Subcutaneous adipose tissue (tissue), 4 donors: Measurements from ENCODE around the gene ZC3H8. TPM values are rescaled to one million over a fixed set of nuclear protein-coding genes. Genes with fewer than 3 reads are reported as not detected.

Experiments
- total RNA-seq, 4 donors: library from RNA; depleted of rRNA; stranded (reverse); fragments of >200 nt; gene quantifications; one replicate each; pipeline ENCODE4 v1.1.0, GENCODE V29; 2016
- TF ChIP-seq, protein P1 (sequence below): fragments of 450-650 bp; IDR thresholded peaks from one replicate; pipeline ENCODE4 v1.5.1; 2016; ENCODE audit warnings: low read depth, mild to moderate bottlenecking, control low read depth, antibody characterized with exemption, moderate library complexity

ZC3H8 gene
- total RNA-seq, 4 donors from 2014 or later, result 4.7 to 24.0 (median 21.5) TPM

DNA sequence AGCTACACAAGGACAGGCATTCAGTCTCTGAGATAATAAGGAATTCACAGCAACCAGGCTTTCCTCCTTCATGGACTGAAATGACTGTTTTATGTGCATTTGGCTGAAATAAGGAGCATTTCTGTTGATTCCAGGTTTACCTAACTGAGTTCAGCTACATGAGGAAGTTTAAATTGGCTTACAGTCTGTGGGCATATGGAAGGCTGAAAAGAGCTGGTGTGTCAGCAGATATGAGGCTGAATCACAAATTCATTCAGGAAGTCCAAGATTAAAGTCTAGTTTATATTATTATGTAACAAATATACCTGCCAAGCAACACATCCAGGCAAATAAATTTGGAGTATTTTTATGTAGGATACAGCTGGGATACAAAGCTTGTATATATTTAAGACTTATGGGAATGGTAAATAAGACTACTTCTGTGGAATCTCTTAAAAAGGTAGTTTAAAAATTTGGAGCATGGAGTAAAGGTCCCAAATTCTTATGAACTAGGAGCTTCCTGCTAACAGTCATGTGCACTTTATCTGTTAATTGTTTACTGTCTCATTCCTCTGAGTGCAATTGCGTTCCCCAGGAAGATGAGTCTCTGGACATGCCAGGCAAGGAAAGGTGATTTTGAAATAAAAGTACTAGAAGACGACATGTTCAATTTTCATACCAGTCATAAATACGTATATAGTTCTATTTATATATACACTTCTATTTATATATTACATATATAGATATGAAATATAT, 53.0 kb downstream of the ZC3H8 start:
- TF ChIP-seq, protein P1, sequence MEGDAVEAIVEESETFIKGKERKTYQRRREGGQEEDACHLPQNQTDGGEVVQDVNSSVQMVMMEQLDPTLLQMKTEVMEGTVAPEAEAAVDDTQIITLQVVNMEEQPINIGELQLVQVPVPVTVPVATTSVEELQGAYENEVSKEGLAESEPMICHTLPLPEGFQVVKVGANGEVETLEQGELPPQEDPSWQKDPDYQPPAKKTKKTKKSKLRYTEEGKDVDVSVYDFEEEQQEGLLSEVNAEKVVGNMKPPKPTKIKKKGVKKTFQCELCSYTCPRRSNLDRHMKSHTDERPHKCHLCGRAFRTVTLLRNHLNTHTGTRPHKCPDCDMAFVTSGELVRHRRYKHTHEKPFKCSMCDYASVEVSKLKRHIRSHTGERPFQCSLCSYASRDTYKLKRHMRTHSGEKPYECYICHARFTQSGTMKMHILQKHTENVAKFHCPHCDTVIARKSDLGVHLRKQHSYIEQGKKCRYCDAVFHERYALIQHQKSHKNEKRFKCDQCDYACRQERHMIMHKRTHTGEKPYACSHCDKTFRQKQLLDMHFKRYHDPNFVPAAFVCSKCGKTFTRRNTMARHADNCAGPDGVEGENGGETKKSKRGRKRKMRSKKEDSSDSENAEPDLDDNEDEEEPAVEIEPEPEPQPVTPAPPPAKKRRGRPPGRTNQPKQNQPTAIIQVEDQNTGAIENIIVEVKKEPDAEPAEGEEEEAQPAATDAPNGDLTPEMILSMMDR, result no peak

DNA sequence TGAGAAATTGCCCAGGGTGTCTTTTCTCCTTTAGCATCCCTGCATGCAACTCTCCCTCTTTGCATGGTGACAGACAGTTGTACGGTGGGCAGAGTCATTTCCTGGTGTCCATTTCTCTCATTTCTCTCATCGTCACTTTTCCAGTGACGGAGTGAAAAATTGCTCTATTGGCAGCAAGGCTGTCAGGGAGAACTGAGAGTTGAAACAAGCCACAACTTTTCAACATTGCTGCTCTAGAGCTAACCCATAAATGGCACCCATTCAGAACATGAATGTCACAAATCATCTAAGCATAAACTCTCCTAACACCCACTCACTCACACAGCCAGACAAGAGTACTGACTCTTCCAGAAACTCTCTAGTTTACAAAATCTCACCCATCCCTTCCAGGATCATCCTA, 55.7 kb downstream of the ZC3H8 start:
- TF ChIP-seq, protein P1, result no peak

DNA sequence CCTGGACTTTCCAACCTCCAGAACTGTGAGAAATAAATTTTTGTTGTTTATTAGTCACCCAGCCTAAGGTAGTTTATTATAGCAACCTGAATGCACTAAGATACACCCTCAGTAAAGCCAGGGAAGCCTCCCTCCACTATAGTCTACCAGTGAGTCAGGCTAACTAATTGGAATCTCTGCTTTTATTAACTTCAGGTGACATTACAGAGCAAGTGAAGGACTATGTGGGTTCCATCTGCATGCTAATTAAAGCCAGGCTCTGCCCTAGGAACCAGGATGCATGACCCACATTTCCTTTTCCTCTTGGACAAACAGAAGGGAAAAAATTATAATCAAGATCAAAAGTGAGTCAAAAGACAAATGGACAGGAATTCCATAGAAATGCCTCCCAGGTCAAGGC, 56.1 kb downstream of the ZC3H8 start:
- TF ChIP-seq, protein P1, result no peak

DNA sequence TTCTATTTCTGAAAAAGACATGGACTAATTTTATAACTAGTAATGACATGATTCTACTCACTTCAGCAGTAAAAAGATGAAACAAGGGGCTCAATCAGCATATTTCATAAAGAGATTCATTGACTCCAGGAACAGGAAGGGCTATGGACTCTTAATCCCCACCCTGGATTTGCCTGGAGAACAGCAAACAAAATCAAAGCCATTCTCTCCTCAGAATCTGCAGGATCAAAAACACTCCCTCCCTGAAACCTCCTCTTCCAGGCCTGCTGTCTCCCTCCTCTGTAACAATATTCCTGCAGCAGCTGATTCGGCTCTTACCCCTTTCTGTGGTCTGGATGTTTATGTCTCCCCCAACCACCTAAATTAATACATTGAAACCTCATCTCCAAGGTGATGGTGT, 57.0 kb downstream of the ZC3H8 start:
- TF ChIP-seq, protein P1, result no peak

DNA sequence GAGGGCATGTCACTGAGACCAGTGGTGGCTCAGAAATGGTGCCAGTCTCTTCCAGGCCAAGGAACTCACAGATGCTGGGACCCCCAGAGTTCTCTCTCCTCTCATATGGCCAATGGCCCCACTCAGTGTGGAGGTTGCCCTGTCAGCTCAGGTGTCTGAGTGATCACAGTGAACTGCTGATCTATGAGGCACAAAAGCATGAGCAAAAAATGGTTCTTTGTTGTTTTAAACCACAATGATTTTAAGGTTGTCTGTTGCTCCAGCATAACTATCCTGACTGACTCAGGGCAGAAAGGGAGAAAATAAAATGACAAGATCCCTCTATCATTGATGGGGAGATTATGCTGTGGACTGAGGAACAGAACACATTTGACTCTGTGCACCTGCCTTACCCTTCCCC, 58.9 kb downstream of the ZC3H8 start:
- TF ChIP-seq, protein P1, result no peak

DNA sequence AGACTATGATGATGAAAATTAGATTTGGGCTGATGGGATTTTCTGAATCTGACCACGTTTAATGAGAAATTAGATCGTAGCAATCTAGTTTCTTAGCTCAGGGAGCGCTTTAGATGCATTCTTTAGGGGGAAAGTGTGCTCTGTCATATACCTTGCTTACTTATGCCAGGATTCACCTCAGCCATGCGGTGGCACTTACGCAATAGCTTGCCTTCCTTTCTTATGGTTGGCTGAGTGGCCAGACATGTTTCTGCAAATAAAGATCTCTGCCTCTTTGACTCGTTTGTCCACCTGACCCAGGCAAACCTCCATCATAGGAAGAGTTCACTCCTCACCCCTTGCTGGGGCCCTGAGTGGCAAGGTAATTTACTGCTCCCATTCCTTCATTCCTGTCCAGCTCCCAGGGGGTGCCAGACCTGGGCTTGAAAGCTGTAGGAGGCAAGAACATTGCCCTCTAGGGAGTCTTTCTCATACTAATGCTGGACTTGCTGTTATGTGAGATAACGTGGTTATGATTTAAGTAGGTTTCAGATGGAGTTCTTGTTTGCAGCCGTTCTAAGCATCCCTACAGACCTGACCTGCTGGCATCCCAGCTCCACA, 59.6 kb downstream of the ZC3H8 start:
- TF ChIP-seq, protein P1, result no peak

DNA sequence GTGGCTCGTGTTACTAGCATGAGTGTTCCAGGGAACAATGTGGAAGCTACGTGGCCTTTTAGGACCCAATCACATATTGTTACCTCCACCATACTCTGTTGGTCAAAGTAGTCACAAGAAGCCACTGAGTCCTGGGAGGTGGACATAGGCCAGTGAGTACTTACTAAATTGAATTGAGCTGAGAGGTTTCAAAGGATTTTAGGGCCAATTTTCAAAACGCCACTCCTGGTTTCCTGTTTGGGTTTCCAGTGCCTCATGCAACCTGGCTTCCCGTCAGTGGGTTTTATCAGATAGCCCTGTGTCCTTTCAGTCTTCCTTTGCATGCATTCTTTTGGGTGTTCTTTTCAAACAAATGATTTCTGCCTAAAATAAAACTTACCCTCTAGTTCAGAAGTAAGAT, 60.4 kb downstream of the ZC3H8 start:
- TF ChIP-seq, protein P1, result no peak
